Kidney (tissue), 14 donors: ENCODE data around the gene MPRIP. TPM values are rescaled to one million over a fixed set of nuclear protein-coding genes. Genes with fewer than 3 reads are reported as not detected.

ENCODE experiments used
- DNase-seq, 5 donors: peaks; one replicate each; pipeline ENCODE4 v3.0.0-alpha.2; 2013 to 2020
- FAIRE-seq: peaks from 2 replicates; lab custom pipeline; 2012; peaks lifted over from hg19 to GRCh38; lab: Jason Lieb, UNC
- H3K27ac ChIP-seq, 2 donors: one replicate each; pipeline ENCODE4 v1.7.0; 2013; ENCODE audit warnings: low read depth in 2 of 2, low read length in 2 of 2, inconsistent platforms in 1 of 2
- H3K27me3 ChIP-seq: one replicate; pipeline ENCODE4 v1.7.1; 2013; ENCODE audit warnings: low read length, inconsistent platforms; ENCODE audit not compliant: control insufficient read depth, insufficient read depth
- H3K36me3 ChIP-seq, 3 donors: one replicate each; pipeline versions ENCODE4 v1.7.0 to v1.7.1; 2013; ENCODE audit warnings: low read length in 3 of 3, control low read depth in 1 of 3, inconsistent platforms in 1 of 3; ENCODE audit not compliant: insufficient read depth in 3 of 3, control insufficient read depth in 2 of 3
- H3K4me1 ChIP-seq, 3 donors: one replicate each; pipeline versions ENCODE4 v1.7.0 to v1.7.1; 2013; ENCODE audit warnings: low read length in 3 of 3, inconsistent platforms in 1 of 3, low read depth in 1 of 3; ENCODE audit not compliant: control insufficient read depth in 2 of 3, insufficient read depth in 2 of 3
- H3K4me3 ChIP-seq, 3 donors: one replicate each; pipeline versions ENCODE4 v1.7.0 to v1.8.1; 2013; ENCODE audit warnings: low read length in 3 of 3, control low read depth in 1 of 3, inconsistent platforms in 1 of 3
- H3K9ac ChIP-seq, 3 donors: one replicate each; pipeline versions ENCODE4 v1.7.0 to v1.7.1; 2013; ENCODE audit warnings: low read length in 3 of 3, control low read depth in 1 of 3, inconsistent platforms in 1 of 3
- H3K9me3 ChIP-seq, 3 donors: one replicate each; pipeline versions ENCODE4 v1.7.0 to v1.7.1; 2013; ENCODE audit warnings: low read length in 3 of 3, control low read depth in 1 of 3, inconsistent platforms in 1 of 3; ENCODE audit not compliant: control insufficient read depth in 2 of 3, insufficient read depth in 1 of 3
- CTCF ChIP-seq: IDR thresholded peaks from 3 replicates; pipeline ENCODE4 v1.5.1; 2012; ENCODE audit warnings: mild to moderate bottlenecking, moderate library complexity, borderline replicate concordance; ENCODE audit not compliant: insufficient read depth; ENCODE audit errors: extremely low read depth
- intact Hi-C: fragments of 100-400 bp; cut with DNase I; formaldehyde crosslinking; loops from one replicate; pipeline ENCODE4 v1.11.1; 2022
- polyA plus RNA-seq: library from polyadenylated mRNA; stranded (reverse); fragments of 350-450 nt; fragmentation: Illumina TruSeq; extraction: RNeasy Lipid Tissue Mini Kit (QIAGEN cat#74804); gene quantifications from one replicate; pipeline ENCODE4 v1.2.3, GENCODE V29; 2014; ENCODE audit warnings: low read depth, low replicate concordance; ENCODE audit not compliant: insufficient read depth
- total RNA-seq: library from RNA; stranded (reverse); fragmentation: NEBNext Ultra II Directional; extraction: Animal tissue kit (Norgen Biotek cat#: 25700); gene quantifications from one replicate; pipeline ENCODE4 v1.2.1, GENCODE V29; 2021
- donor health status: control.
- donor health status: control.
- donor health status: control.
- donor health status: control.
- donor health status: control.
- donor health status: DM: yes; HTN: yes; CAD: no.
- donor health status: Normal renal cell carcinoma (clear cell type).

Gene MPRIP
- total and polyA plus RNA-seq, 2 donors from 2014 or later: 120 to 250 TPM

GRCh38 chr17:17201271-17201670 is 159.0 kb downstream of the MPRIP start:
- Histone ChIP-seq H3K36me3 (peaks cover 0 to 6% (median 2%) of the 10 kb centered on the region in 3 donors), H3K4me1 (peaks cover 0 to 24% (median 14%) of the 10 kb centered on the region in 3 donors), H3K27me3 (no peaks in the 10 kb centered on the region), H3K27ac (no peak overlapping the region), H3K9me3 (no peaks in the 10 kb centered on the region), H3K4me3 (no peak overlapping the region), H3K9ac (no peak overlapping the region)
- no peak for TF ChIP-seq CTCF
- intact Hi-C loops: no loop called here
- FAIRE-seq (no peak), DNase-seq (no peak)

- H3K27ac ChIP-seq: no peak overlapping the region
- DNase-seq (peak in 1 of 5 donors; percentile 58), FAIRE-seq (no peak)
- H3K4me3 ChIP-seq: no peak overlapping the region
- H3K27me3 ChIP-seq: no peaks in the 10 kb centered on the region
- peaks cover 0 to 26% (median 14%) of the 10 kb centered on the region in 3 donors for H3K4me1 ChIP-seq
- no peak for TF ChIP-seq CTCF
- H3K9me3 ChIP-seq: no peaks in the 10 kb centered on the region
- no peak overlapping the region for H3K9ac ChIP-seq
- H3K36me3 ChIP-seq: peaks cover 0 to 6% (median 2%) of the 10 kb centered on the region in 3 donors
- intact Hi-C loops: no loop called here
Observed at GRCh38 chr17:17201907-17202306, 159.7 kb downstream of the MPRIP start.

- no peak for DNase-seq
- H3K27ac ChIP-seq: no peak overlapping the region
- intact Hi-C loops: no loop called here
- no peaks in the 10 kb centered on the region for H3K27me3 ChIP-seq
- peaks cover 0 to 26% (median 14%) of the 10 kb centered on the region in 3 donors for H3K4me1 ChIP-seq
- FAIRE-seq: no peak
- H3K36me3 ChIP-seq: peaks cover 0 to 6% (median 2%) of the 10 kb centered on the region in 3 donors
- H3K9ac ChIP-seq: no peak overlapping the region
- no peak overlapping the region for H3K4me3 ChIP-seq
- no peak for TF ChIP-seq CTCF
- no peaks in the 10 kb centered on the region for H3K9me3 ChIP-seq
Observed at GRCh38 chr17:17203173-17203730, 161.0 kb downstream of the MPRIP start.

GRCh38 chr17:17204041-17204591 is 161.9 kb downstream of the MPRIP start:
- DNase-seq: peak in 1 of 5 donors; percentile 78

More at GRCh38 chr17:17204041-17204591, 161.9 kb downstream of the MPRIP start:
- Histone ChIP-seq H3K27me3 (no peaks in the 10 kb centered on the region), H3K9me3 (no peaks in the 10 kb centered on the region), H3K4me3 (no peak overlapping the region), H3K9ac (no peak overlapping the region), H3K36me3 (peaks cover 0 to 6% (median 2%) of the 10 kb centered on the region in 3 donors), H3K4me1 (peaks cover 0 to 26% (median 14%) of the 10 kb centered on the region in 3 donors), H3K27ac (no peak overlapping the region)
- FAIRE-seq: no peak
- intact Hi-C loops: no loop called here
- TF ChIP-seq CTCF: no peak
